ENCODE results near the gene LPXN.

The LPXN gene

GRCh38 chr11:58575377-58576020 lies at the start of gene LPXN:
TSS of gene LPXN (minus strand) at chr11:58575856. CDS start at chr11:58575772, 84 bp downstream.
- no peak for DNase-seq

GRCh38 chr11:58625086-58625485 lies 49.4 kb upstream of the LPXN start:
- no peak for DNase-seq

GRCh38 chr11:58622344-58622743 lies 46.7 kb upstream of the LPXN start, which contains the start of gene CNTF:
TSS of gene CNTF (plus strand) at chr11:58622665. CDS start at chr11:58622753, 88 bp downstream.
- no peak for DNase-seq

GRCh38 chr11:58621586-58622262 lies 46.1 kb upstream of the LPXN start:
- no peak for DNase-seq

GRCh38 chr11:58617976-58618557 lies 42.4 kb upstream of the LPXN start:
- no peak for DNase-seq

GRCh38 chr11:58616594-58616993 lies 40.9 kb upstream of the LPXN start:
- no peak for DNase-seq

- DNase-seq: no peak
Observed at GRCh38 chr11:58615559-58615958, 39.9 kb upstream of the LPXN start.

GRCh38 chr11:58613228-58613627 lies 37.6 kb upstream of the LPXN start:
- DNase-seq: no peak

GRCh38 chr11:58609723-58610122 lies 34.1 kb upstream of the LPXN start:
- no peak for DNase-seq

- no peak for DNase-seq
Observed at GRCh38 chr11:58608331-58608730, 32.7 kb upstream of the LPXN start.

- no peak for DNase-seq
Observed at GRCh38 chr11:58606930-58607714, 31.5 kb upstream of the LPXN start.

- DNase-seq: no peak
Observed at GRCh38 chr11:58600510-58600909, 24.9 kb upstream of the LPXN start.

- no peak for DNase-seq
Observed at GRCh38 chr11:58597486-58598144, 22.0 kb upstream of the LPXN start.

- DNase-seq: no peak
Observed at GRCh38 chr11:58596621-58597020, 21.0 kb upstream of the LPXN start.

- DNase-seq: no peak
Observed at GRCh38 chr11:58594826-58595225, 19.2 kb upstream of the LPXN start.

GRCh38 chr11:58592760-58593472 lies 17.3 kb upstream of the LPXN start:
- DNase-seq: no peak

- no peak for DNase-seq
Observed at GRCh38 chr11:58591659-58592058, 16.0 kb upstream of the LPXN start.

GRCh38 chr11:58586998-58587397 lies 11.3 kb upstream of the LPXN start:
- no peak for DNase-seq

GRCh38 chr11:58582437-58582836 lies 6.8 kb upstream of the LPXN start:
- no peak for DNase-seq

GRCh38 chr11:58580311-58580710 lies 4.7 kb upstream of the LPXN start:
- DNase-seq: no peak

- DNase-seq: peak; percentile 69
Observed at GRCh38 chr11:58579192-58580129, 3.8 kb upstream of the LPXN start.

Data from NCI-H2081 treated with DMSO at 0.1 percent for 48 hours (cell line).